GM12891 (cell line): ENCODE data around the gene RERE.

Experiments used
- DNase-seq: peaks from one replicate; pipeline ENCODE4 v3.0.0; 2011; ENCODE audit warnings: low spot score; ENCODE audit not compliant: insufficient read length
- FAIRE-seq: peaks from 2 replicates; lab custom pipeline; 2011; peaks lifted over from hg19 to GRCh38; lab: Jason Lieb, UNC
- PAX5 ChIP-seq: IDR thresholded peaks from 2 replicates; pipeline ENCODE4 v1.6.1; 2011; ENCODE audit warnings: low read length, moderate library complexity, mild to moderate bottlenecking; ENCODE audit not compliant: insufficient read depth, severe bottlenecking
- POLR2A ChIP-seq: IDR thresholded peaks from 2 replicates; pipeline ENCODE4 v1.6.1; 2011; ENCODE audit warnings: low read depth, low read length, control low read depth
- POLR2AphosphoS5 ChIP-seq: IDR thresholded peaks from 2 replicates; pipeline ENCODE4 v1.6.1; 2011; ENCODE audit warnings: low read depth, low read length, control low read depth
- POU2F2 ChIP-seq: IDR thresholded peaks from 2 replicates; pipeline ENCODE4 v1.6.1; 2011; ENCODE audit warnings: low read depth, mild to moderate bottlenecking, control low read depth, low read length, moderate library complexity
- SPI1 ChIP-seq: IDR thresholded peaks from 2 replicates; pipeline ENCODE4 v1.6.1; 2011; ENCODE audit warnings: low read depth, low read length, control low read depth
- TAF1 ChIP-seq: IDR thresholded peaks from 2 replicates; pipeline ENCODE4 v1.6.1; 2011; ENCODE audit warnings: low read depth, low read length, control low read depth

The RERE gene

DNA sequence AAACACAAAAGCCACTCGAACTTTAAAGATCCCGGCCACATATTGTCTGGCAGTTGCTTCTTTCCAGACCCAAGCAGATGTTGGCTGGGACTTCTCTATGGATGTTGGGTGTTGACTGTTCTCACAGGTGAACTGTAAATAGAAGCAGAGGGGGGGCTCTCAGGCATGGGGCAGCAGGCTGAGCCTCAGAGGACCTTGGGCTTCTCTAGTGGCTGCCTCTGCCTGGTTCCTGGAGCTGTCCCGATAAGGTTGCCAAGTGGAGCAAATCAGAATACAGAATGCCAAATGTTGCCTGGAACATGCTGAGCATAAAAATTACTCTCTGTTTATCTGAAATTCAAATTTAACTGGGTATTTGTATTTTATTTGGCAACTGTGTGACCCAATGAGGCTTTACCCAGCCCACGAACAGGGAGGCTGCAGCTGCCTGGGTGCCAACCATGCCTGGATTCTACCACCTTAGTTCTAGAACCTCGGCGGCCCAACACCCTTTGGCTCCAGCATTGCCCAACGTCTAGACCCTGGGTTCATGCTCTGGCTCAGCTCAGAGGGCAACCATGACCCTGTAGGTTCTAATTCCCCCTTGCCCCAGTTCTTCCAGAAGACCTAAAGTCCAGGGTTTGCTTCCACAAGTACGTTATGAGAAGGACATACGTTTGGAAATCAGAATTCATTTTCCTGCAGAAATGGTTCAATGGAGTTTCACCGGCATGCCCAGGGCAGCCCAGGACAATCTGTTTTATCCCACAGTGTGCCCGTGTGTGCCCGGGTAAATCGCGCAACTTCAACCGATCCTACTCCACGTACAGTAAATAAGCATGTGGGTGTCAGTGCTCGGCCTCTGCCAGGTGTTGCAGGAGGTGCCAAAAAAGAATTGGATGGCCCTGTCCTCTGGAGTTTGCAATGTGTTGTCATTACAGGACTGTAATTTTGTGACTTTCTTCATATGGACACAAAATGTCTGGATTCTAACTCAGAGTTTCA is 504.9 kb downstream of the RERE start:
- TF ChIP-seq POLR2A (no peak), SPI1 (no peak), PAX5 (no peak), TAF1 (no peak), POLR2AphosphoS5 (no peak), POU2F2 (no peak)
- no peak for FAIRE-seq
- no peak for DNase-seq

- no peak for TF ChIP-seq TAF1
- no peak for TF ChIP-seq POLR2AphosphoS5
- TF ChIP-seq PAX5 = no peak
- no peak for TF ChIP-seq POU2F2
- TF ChIP-seq SPI1 = no peak
- TF ChIP-seq POLR2A = no peak
- FAIRE-seq (no peak), DNase-seq (no peak)
Measured at GRCh38 chr1:8311068-8311718, 506.2 kb downstream of the RERE start.

DNA sequence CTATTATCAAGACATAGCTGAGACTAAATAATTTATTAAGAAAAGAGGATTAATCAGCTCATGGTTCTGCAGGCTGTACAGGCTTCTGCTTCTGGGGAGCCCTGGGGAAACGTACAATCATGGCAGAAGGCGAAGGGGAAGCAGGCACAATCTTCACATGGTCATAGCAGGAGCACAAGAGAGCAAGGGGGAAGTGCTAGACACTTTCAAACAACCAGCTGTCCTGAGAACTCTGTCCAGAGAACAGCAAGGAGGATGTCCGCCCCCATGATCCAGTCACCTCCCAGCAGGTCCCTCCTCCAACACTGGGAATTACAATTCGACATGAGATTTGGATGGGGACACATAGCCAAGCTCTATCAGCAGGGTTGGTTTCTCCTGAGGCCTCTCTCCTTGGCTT is 509.8 kb downstream of the RERE start:
- TF ChIP-seq POLR2A (no peak), SPI1 (no peak), POU2F2 (no peak), POLR2AphosphoS5 (no peak), PAX5 (no peak)
- no peak for FAIRE-seq
- no peak for DNase-seq

GRCh38 chr1:8303876-8304275 is 513.6 kb downstream of the RERE start:
- FAIRE-seq = no peak
- DNase-seq = no peak
- TF ChIP-seq POLR2A (no peak), TAF1 (no peak), SPI1 (no peak), PAX5 (no peak), POU2F2 (no peak), POLR2AphosphoS5 (no peak)

DNA sequence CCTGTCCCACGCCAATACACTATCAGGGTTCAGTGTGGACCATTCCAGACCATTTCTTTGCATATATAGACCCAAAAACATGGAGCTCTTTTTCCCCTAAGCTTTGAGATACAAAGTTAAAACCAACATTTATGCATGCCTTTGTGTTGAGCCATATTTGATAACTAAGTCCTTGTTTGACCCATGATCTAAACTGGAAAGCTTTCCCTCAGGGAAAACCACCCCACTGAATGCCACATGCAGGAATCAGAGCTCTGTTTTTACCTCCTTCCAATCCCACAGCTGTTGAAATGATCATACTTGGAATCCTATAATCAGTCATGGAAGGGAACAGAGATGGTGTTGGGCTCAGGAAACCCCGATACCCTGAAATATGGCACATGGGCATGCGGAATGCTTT is 514.3 kb downstream of the RERE start:
- FAIRE-seq = no peak
- no peak for DNase-seq
- TF ChIP-seq SPI1 (no peak), POU2F2 (no peak), PAX5 (no peak), POLR2AphosphoS5 (no peak), POLR2A (no peak)
